ENCODE measurements around the gene PLB1.

Gene PLB1

GRCh38 chr2:28475088-28475595 lies 20.7 kb upstream of the PLB1 start:
- no peak for TF ChIP-seq JUND (IDR thresholded peaks at IDR 0.05; ENCODE audit: low read depth)
- DNase-seq (ENCODE audit: low read depth in 1 of 2, low spot score in 1 of 2), result no peak
- in situ Hi-C loops (cut with HindIII; ENCODE audit: low pct_unique_long_range_greater_than_20kb, low sequenced_read_pairs), result no loop called here

GRCh38 chr2:28477087-28477486 lies 18.8 kb upstream of the PLB1 start:
- no peak for TF ChIP-seq JUND (IDR thresholded peaks at IDR 0.05; ENCODE audit: low read depth)
- no peak for DNase-seq (ENCODE audit: low read depth in 1 of 2, low spot score in 1 of 2)
- in situ Hi-C loops (cut with HindIII; ENCODE audit: low pct_unique_long_range_greater_than_20kb, low sequenced_read_pairs), result no loop called here

DNA sequence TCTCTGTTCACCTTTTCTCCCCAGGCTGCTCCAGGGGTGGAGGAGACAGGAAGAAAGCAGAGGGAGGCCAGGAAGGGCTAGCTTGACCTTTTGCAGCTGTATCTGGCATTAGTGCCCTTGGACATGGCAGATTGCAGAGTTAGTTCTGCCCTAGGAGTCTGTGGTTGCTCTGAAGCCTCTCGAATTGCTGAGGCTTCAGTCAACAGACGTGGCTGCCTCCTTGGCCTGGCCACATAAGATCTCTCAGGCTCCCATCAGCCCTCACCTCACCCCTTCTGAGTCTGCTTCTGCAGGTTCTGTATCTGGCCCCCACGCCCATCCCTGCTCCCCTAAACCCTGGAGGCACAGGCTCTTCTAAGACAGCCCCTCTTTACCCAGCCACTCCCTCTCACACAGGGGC lies 18.2 kb upstream of the PLB1 start:
- DNase-seq (ENCODE audit: low read depth in 1 of 2, low spot score in 1 of 2), result no peak
- in situ Hi-C loops (cut with HindIII; ENCODE audit: low pct_unique_long_range_greater_than_20kb, low sequenced_read_pairs), result no loop called here
- no peak for TF ChIP-seq JUND (IDR thresholded peaks at IDR 0.05; ENCODE audit: low read depth)

DNA sequence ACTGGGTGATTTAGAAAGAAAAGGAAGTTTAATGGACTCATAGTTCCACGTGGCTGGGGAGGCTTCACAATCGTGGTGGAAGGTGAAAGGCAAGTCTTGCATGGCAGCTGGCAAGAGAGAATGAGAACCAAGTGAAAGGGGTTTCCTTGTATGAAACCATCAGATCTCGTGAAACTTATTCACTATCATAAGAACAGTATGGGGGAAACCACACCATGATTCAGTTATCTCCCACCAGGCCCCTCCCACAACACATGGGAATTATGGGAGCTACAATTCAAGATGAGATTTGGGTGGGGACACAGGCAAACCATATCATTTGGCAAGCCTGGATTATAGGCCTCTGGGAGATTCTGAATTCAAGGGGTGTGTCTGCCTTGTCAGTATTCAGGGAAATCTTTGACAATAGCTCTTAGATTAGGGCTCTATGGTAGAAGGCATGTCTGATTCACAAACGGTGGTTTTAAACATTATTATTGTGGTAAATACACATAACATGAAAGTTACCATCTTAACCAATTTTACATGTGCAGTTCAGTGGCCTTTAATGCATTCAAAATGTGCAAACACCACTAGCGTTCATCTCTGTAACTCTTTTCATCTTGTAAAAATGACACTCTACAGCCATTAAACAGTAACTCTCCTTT lies 15.3 kb upstream of the PLB1 start:
- in situ Hi-C loops (cut with HindIII; ENCODE audit: low pct_unique_long_range_greater_than_20kb, low sequenced_read_pairs), result no loop called here
- DNase-seq (ENCODE audit: low read depth in 1 of 2, low spot score in 1 of 2), result no peak
- TF ChIP-seq JUND (IDR thresholded peaks at IDR 0.05; ENCODE audit: low read depth), result no peak

DNA sequence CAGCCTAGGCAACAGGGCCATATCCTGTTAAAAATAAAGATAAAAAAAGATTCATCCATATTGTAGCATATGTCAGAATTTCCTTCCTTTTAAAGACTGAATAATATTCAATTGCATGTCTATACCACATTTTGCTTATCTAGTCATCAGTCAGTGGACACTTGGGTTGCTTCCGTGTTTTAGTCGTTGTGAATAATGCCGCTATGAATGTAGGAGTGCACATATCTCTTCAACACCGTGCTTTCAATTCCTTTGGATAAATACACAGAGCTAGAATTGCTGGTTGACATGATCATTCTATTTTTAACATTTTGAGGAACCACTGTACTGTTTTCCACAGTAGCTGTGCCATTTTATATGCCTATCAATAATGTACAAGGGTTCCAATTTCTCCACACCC lies 14.0 kb upstream of the PLB1 start:
- TF ChIP-seq JUND (IDR thresholded peaks at IDR 0.05; ENCODE audit: low read depth), result no peak
- in situ Hi-C loops (cut with HindIII; ENCODE audit: low pct_unique_long_range_greater_than_20kb, low sequenced_read_pairs), result no loop called here
- DNase-seq (ENCODE audit: low read depth in 1 of 2, low spot score in 1 of 2), result no peak

GRCh38 chr2:28484835-28485234 lies 11.0 kb upstream of the PLB1 start:
- DNase-seq (ENCODE audit: low read depth in 1 of 2, low spot score in 1 of 2), result no peak
- no peak for TF ChIP-seq JUND (IDR thresholded peaks at IDR 0.05; ENCODE audit: low read depth)
- in situ Hi-C loops (cut with HindIII; ENCODE audit: low pct_unique_long_range_greater_than_20kb, low sequenced_read_pairs), result no loop called here

DNA sequence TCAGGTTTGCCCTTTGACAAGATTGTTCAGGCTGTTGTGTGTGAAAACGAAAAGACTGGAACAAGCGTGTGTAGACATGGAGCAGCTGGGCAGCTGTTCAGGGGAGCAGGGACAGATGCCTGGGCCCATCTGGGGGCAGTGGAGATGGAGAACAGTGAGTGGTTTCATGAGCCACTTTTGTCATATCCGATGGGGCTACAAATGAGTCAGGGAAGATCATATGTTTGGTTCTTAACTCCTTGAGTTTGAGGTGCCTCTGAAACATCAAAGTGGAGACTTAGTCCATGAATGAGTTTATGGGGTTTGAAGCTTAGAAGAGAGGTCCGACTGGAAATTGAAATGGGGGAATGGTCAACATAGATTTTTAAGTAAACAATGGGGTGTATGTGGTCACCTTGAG lies 9.3 kb upstream of the PLB1 start:
- in situ Hi-C loops (cut with HindIII; ENCODE audit: low pct_unique_long_range_greater_than_20kb, low sequenced_read_pairs), result no loop called here
- TF ChIP-seq JUND (IDR thresholded peaks at IDR 0.05; ENCODE audit: low read depth), result no peak
- DNase-seq (ENCODE audit: low read depth in 1 of 2, low spot score in 1 of 2), result no peak

DNA sequence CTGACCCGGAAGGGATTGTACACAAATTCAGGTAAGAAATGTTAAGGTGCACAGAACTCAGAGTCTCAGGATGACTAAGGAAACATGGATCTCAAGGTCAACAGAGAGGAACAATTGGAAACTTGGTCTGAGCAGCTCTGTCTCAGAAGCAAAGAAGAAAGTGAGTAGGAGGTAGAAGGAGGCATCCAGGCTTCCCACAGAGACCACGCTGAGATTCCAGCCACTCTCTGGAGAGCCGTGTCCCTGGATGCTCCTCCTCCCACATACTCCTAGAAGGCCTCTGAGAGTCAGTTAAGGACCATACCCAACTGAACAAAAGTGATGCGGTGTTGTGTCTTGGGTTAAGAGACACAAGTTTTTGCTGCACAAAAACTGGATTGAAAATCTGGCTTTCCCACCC lies 8.6 kb upstream of the PLB1 start:
- TF ChIP-seq JUND (IDR thresholded peaks at IDR 0.05; ENCODE audit: low read depth), result no peak
- DNase-seq (ENCODE audit: low read depth in 1 of 2, low spot score in 1 of 2), result no peak
- in situ Hi-C loops (cut with HindIII; ENCODE audit: low pct_unique_long_range_greater_than_20kb, low sequenced_read_pairs), result no loop called here

GRCh38 chr2:28488083-28488830 lies 7.6 kb upstream of the PLB1 start:
- in situ Hi-C loops (cut with HindIII; ENCODE audit: low pct_unique_long_range_greater_than_20kb, low sequenced_read_pairs), result no loop called here
- no peak for TF ChIP-seq JUND (IDR thresholded peaks at IDR 0.05; ENCODE audit: low read depth)
- DNase-seq (ENCODE audit: low read depth in 1 of 2, low spot score in 1 of 2), result no peak

DNA sequence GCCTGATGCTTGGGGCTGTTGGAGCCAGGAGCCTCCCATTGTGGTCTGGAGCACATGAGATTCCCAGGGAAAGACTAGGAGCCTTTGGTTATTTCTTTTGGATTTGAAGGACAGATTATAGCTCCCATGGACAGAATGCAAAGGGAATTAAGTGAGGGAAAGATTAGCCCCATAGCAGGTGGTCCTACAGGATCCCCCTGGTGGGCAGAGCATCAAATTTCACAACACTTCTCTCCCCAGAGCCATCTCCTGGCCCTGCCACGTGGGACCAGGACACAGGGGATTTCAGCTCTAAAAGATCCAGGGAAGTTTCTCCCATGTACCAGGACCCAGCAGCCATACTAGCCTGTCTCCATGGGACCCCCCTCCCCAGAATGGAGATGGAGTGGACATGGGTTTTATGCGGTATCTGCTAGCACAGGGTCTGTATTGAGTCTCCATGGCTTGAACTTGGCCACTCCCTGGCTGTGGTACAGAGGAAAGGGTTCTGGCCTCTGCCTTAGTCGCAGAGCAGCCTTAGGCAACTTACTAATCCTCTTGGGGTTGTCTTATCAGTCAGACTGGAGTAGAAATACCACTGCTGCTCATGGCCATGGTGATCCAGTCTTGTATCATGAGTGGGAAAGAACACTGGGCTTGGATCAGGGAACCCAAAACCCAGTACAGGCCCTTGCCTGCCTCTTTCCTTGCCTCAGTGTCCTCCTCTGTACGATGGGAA lies 6.8 kb upstream of the PLB1 start:
- TF ChIP-seq JUND (IDR thresholded peaks at IDR 0.05; ENCODE audit: low read depth), result no peak
- no peak for DNase-seq (ENCODE audit: low read depth in 1 of 2, low spot score in 1 of 2)
- in situ Hi-C loops (cut with HindIII; ENCODE audit: low pct_unique_long_range_greater_than_20kb, low sequenced_read_pairs), result no loop called here

GRCh38 chr2:28490558-28490957 lies 5.3 kb upstream of the PLB1 start:
- DNase-seq (ENCODE audit: low read depth in 1 of 2, low spot score in 1 of 2), result no peak
- TF ChIP-seq JUND (IDR thresholded peaks at IDR 0.05; ENCODE audit: low read depth), result no peak
- in situ Hi-C loops (cut with HindIII; ENCODE audit: low pct_unique_long_range_greater_than_20kb, low sequenced_read_pairs), result no loop called here

- in situ Hi-C loops (cut with HindIII; ENCODE audit: low pct_unique_long_range_greater_than_20kb, low sequenced_read_pairs), result no loop called here
- DNase-seq (ENCODE audit: low read depth in 1 of 2, low spot score in 1 of 2), result no peak
- TF ChIP-seq JUND (IDR thresholded peaks at IDR 0.05; ENCODE audit: low read depth), result no peak
These were observed 3.6 kb upstream of the PLB1 start for GRCh38 chr2:28492282-28492681.

DNA sequence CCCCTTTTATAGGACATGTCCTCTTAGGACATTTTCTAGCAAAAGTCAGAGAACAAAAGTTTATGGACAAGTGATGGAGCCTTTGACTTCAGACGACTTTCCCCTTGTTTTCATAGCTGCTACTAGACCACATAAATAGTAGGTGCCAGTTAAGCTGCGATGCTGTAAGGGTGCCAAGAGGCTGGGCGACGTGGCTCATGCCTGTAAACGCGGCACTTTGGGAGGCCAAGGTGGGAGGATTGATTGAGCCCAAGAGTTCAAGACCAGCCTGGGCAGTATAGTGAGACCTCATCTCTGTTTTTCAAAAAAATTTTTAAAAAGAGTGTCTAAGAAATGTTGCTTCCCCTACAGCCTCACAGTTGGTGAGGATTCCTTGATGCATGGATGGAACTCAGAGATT lies 2.2 kb upstream of the PLB1 start:
- TF ChIP-seq JUND (IDR thresholded peaks at IDR 0.05; ENCODE audit: low read depth), result no peak
- no peak for DNase-seq (ENCODE audit: low read depth in 1 of 2, low spot score in 1 of 2)
- in situ Hi-C loops (cut with HindIII; ENCODE audit: low pct_unique_long_range_greater_than_20kb, low sequenced_read_pairs), result no loop called here
